Measurements from ENCODE around the gene WDFY2. TPM values are rescaled to one million over a fixed set of nuclear protein-coding genes. Genes with fewer than 3 reads are reported as not detected.
"Not testable (repeated sequence)": the region's sequence is repeated elsewhere in the genome, so short reads cannot be mapped to it uniquely, and the experiment has no call there.

The WDFY2 gene
- total RNA-seq, 1 donor from 2014 or later = 20.8 TPM

DNA sequence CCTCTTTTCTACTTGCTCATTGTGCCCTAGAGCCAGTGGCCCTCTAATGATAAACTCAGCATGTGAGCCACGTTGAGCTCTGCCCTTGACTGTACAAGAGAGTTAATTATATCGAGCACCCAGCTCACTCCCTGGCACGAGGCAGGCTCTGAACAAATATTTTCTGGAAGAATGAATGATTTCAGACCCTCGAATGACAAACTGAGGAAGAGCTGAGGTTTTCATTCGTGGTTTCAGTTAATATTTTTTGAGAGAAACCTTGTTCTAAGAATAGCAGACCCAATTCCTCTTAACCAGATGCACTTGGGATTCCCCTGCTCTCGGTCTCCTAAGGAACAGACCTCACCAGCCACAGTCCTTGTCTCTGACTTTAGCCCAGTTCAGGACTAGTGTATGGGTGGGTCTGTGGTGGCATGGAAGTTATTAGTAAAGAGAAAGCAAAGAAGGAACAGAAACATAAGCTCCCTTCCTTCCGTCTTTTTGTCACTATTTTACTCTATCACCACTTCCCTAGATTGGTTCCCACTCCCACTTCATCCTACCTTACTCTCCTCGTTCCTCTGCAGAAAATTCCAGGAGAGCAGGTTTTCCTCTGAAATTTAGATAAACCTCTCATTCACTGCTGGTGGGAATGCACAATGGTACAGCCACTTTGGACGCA is 22.1 kb upstream of the WDFY2 start:
- ChIA-PET POLR2A (interaction anchor here (0.5 to 1.0 kb wide), 2 partner anchors 109 to 279 kb away, joined by 7 to 10 read pairs; partner anchors contain the start of gene INTS6), CTCF (no interaction called here)
- Mint-ChIP-seq H3K27me3 (no peaks in the 10 kb centered on the region), H3K4me3 (peak overlapping the region; percentile 46), H3K36me3 (ENCODE audit: low read depth) (no peaks in the 10 kb centered on the region), H3K27ac (peak overlapping the region; percentile 50), H3K9me3 (peaks cover 5% of the 10 kb centered on the region), H3K4me1 (peaks cover 34% of the 10 kb centered on the region)
- TF ChIP-seq, protein P1, sequence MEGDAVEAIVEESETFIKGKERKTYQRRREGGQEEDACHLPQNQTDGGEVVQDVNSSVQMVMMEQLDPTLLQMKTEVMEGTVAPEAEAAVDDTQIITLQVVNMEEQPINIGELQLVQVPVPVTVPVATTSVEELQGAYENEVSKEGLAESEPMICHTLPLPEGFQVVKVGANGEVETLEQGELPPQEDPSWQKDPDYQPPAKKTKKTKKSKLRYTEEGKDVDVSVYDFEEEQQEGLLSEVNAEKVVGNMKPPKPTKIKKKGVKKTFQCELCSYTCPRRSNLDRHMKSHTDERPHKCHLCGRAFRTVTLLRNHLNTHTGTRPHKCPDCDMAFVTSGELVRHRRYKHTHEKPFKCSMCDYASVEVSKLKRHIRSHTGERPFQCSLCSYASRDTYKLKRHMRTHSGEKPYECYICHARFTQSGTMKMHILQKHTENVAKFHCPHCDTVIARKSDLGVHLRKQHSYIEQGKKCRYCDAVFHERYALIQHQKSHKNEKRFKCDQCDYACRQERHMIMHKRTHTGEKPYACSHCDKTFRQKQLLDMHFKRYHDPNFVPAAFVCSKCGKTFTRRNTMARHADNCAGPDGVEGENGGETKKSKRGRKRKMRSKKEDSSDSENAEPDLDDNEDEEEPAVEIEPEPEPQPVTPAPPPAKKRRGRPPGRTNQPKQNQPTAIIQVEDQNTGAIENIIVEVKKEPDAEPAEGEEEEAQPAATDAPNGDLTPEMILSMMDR (IDR thresholded peaks at IDR 0.05) = no peak
- DNase-seq (no peak), ATAC-seq (ENCODE audit: low read depth) (peak; percentile 62)
- intact Hi-C loops (cut with micrococcal nuclease) = no loop called here

DNA sequence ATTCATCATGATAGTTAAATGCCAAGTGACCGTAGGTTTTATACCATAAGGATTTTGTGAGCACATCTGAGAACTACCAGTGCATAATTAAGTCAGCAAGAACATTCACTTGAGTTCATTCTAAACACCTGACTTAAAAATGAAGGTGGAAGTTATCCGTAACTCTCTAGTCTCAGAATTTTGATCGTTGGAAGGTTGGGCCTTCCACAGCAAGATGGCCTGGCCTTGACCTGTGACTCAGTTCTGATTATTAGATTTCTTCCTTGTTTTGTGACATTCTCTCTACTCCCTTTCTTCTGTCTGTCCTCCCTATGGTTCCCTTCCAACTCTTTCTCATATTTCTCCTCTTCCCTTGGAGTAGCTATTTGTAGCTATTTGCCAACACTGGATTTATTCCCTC is 20.0 kb upstream of the WDFY2 start:
- ChIA-PET POLR2A (no interaction called here), CTCF (no interaction called here)
- DNase-seq (no peak), ATAC-seq (ENCODE audit: low read depth) (no peak)
- Mint-ChIP-seq H3K9me3 (peaks cover 3% of the 10 kb centered on the region), H3K4me3 (no peak overlapping the region), H3K4me1 (peaks cover 32% of the 10 kb centered on the region), H3K36me3 (ENCODE audit: low read depth) (no peaks in the 10 kb centered on the region), H3K27ac (no peak overlapping the region), H3K27me3 (no peaks in the 10 kb centered on the region)
- intact Hi-C loops (cut with micrococcal nuclease) = no loop called here
- TF ChIP-seq, protein P1 (IDR thresholded peaks at IDR 0.05) = no peak

GRCh38 chr13:51564671-51565070 is 19.6 kb upstream of the WDFY2 start:
- Mint-ChIP-seq H3K9me3 (peaks cover 3% of the 10 kb centered on the region), H3K36me3 (ENCODE audit: low read depth) (no peaks in the 10 kb centered on the region), H3K27ac (no peak overlapping the region), H3K4me1 (peaks cover 31% of the 10 kb centered on the region), H3K4me3 (no peak overlapping the region), H3K27me3 (no peaks in the 10 kb centered on the region)
- DNase-seq (no peak), ATAC-seq (ENCODE audit: low read depth) (no peak)
- TF ChIP-seq, protein P1 (IDR thresholded peaks at IDR 0.05) = no peak
- POLR2A ChIA-PET = no interaction called here
- CTCF ChIA-PET = no interaction called here
- intact Hi-C loops (cut with micrococcal nuclease) = no loop called here

- CTCF ChIA-PET = not testable (repeated sequence)
Measured at GRCh38 chr13:51569001-51569400, 15.3 kb upstream of the WDFY2 start.

DNA sequence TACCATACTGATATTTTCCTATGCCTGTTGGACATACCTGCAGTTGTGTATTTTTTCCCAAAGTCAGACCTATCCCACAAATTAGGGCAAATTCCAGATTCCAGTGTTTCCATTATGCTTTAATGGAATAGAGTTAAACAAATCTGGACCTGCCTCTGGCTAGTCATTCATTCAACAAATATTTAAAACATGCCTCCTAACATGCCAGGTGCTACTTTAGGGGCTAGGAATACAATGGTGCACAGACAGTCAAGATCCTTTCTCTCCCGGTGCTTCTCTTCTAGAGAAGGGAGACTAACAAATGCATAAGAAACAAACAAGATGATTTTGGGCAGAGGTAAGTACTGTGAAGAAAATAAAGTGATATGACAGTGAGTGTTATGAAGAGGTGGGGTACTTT is 7.5 kb upstream of the WDFY2 start:
- ChIA-PET CTCF (no interaction called here), POLR2A (no interaction called here)
- Mint-ChIP-seq H3K4me1 (no peaks in the 10 kb centered on the region), H3K27me3 (no peaks in the 10 kb centered on the region), H3K4me3 (no peak overlapping the region), H3K9me3 (no peaks in the 10 kb centered on the region), H3K36me3 (ENCODE audit: low read depth) (no peaks in the 10 kb centered on the region), H3K27ac (no peak overlapping the region)
- DNase-seq (no peak), ATAC-seq (ENCODE audit: low read depth) (no peak)
- intact Hi-C loops (cut with micrococcal nuclease) = no loop called here
- TF ChIP-seq, protein P1 (IDR thresholded peaks at IDR 0.05) = no peak

More at GRCh38 chr13:51569001-51569400, 15.3 kb upstream of the WDFY2 start:
- H3K27ac Mint-ChIP-seq; H3K9me3 Mint-ChIP-seq; H3K36me3 Mint-ChIP-seq (ENCODE audit: low read depth); POLR2A ChIA-PET; H3K27me3 Mint-ChIP-seq; H3K4me1 Mint-ChIP-seq; DNase-seq; intact Hi-C loops (cut with micrococcal nuclease); H3K4me3 Mint-ChIP-seq; ATAC-seq (ENCODE audit: low read depth): not testable (repeated sequence)

- CTCF ChIA-PET = no interaction called here
- no peak for ATAC-seq (ENCODE audit: low read depth)
- Mint-ChIP-seq H3K27me3 (no peaks in the 10 kb centered on the region), H3K4me3 (no peak overlapping the region), H3K4me1 (no peaks in the 10 kb centered on the region), H3K9me3 (no peaks in the 10 kb centered on the region), H3K36me3 (ENCODE audit: low read depth) (no peaks in the 10 kb centered on the region), H3K27ac (no peak overlapping the region)
- intact Hi-C loops (cut with micrococcal nuclease) = no loop called here
- no peak for DNase-seq
- TF ChIP-seq, protein P1 (IDR thresholded peaks at IDR 0.05) = no peak
- POLR2A ChIA-PET = no interaction called here
Measured at GRCh38 chr13:51577690-51578089, 6.6 kb upstream of the WDFY2 start.

Data from activated B cell treated with CpG ODN at 0.5 μM for 24 hours (primary cell).